BLaER1 treated with 17β-estradiol and CSF1 and Interleukin-3, amounts not matched to agents 10 nM and 100 nM (cell line): ENCODE data around the gene OR2J3.
"Not testable (repeated sequence)": the region's sequence is repeated elsewhere in the genome, so short reads cannot be mapped to it uniquely, and the experiment has no call there.

ENCODE experiments used
- H3K27ac ChIP-seq, 11 experiments: shearing (Covaris generic); formaldehyde crosslinking; 2 replicates each; pipeline ENCODE4 v1.8.1; 2022
- H3K27me3 ChIP-seq, 11 experiments: shearing (Covaris generic); formaldehyde crosslinking; 2 replicates each; pipeline ENCODE4 v1.8.1; 2022
- H3K36me3 ChIP-seq, 11 experiments: shearing (Covaris generic); formaldehyde crosslinking; 2 replicates each; pipeline ENCODE4 v1.8.1; 2022
- H3K4me1 ChIP-seq, 10 experiments: shearing (Covaris generic); formaldehyde crosslinking; 2 replicates each; pipeline ENCODE4 v1.8.1; 2022
- H3K4me2 ChIP-seq, 11 experiments: shearing (Covaris generic); formaldehyde crosslinking; 2 replicates each; pipeline ENCODE4 v1.8.1; 2022
- H3K4me3 ChIP-seq, 10 experiments: shearing (Covaris generic); formaldehyde crosslinking; 2 replicates each; pipeline ENCODE4 v1.8.1; 2022
- H3K9ac ChIP-seq, 11 experiments: shearing (Covaris generic); formaldehyde crosslinking; 2 replicates each; pipeline ENCODE4 v1.8.1; 2022
- H3K9me3 ChIP-seq, 11 experiments: shearing (Covaris generic); formaldehyde crosslinking; replicated peaks in 1 of 11; 2 replicates each; pipeline ENCODE4 v1.8.1; 2022
- H4K20me1 ChIP-seq, 11 experiments: shearing (Covaris generic); formaldehyde crosslinking; 2 replicates each; pipeline ENCODE4 v1.8.1; 2022
- Cebpa-rat ChIP-seq, 11 experiments: shearing (Covaris generic); IDR thresholded peaks; 2 replicates each; pipeline ENCODE4 v1.8.1; 2022

OR2J3 gene

GRCh38 chr6:29107758-29108157 lies at the start of gene OR2J3:
OR2J3 (plus strand) TSS chr6:29108058; CDS start chr6:29111891, 3,833 bp downstream.
- no peak for TF ChIP-seq Cebpa-rat (IDR thresholded peaks at IDR 0.05)
- Histone ChIP-seq H3K4me1 (no peaks in the 10 kb centered on the region), H3K9me3 (no peaks in the 10 kb centered on the region; a peak in 1 of 22 replicates), H3K4me3 (no peak within 1 kb of the TSS), H3K9ac (no peak within 1 kb of the TSS), H4K20me1 (no peaks in the 10 kb centered on the region), H3K27ac (no peak within 1 kb of the TSS), H3K4me2 (no peak within 1 kb of the TSS), H3K27me3 (no peaks in the 10 kb centered on the region), H3K36me3 (no peaks in the 10 kb centered on the region)

GRCh38 chr6:29071831-29072723 lies 35.8 kb upstream of the OR2J3 start:
- H3K4me3 ChIP-seq = no peak overlapping the region
- no peaks in the 10 kb centered on the region for H3K27me3 ChIP-seq

GRCh38 chr6:29079203-29079602 lies 28.7 kb upstream of the OR2J3 start:
- H3K36me3 ChIP-seq = no peaks in the 10 kb centered on the region
- no peaks in the 10 kb centered on the region for H4K20me1 ChIP-seq
- H3K4me2 ChIP-seq = no peak overlapping the region

More at GRCh38 chr6:29071831-29072723, 35.8 kb upstream of the OR2J3 start:
- Histone ChIP-seq H3K27ac (no peak overlapping the region), H3K36me3 (no peaks in the 10 kb centered on the region), H3K9me3 (peaks cover 0 to 13% (median 0%) of the 10 kb centered on the region in 11 experiments; a peak in 4 of 22 replicates), H3K4me1 (peaks cover 0 to 5% (median 0%) of the 10 kb centered on the region in 10 experiments; a peak in 2 of 20 replicates), H4K20me1 (no peaks in the 10 kb centered on the region), H3K9ac (no peak overlapping the region), H3K4me2 (no peak overlapping the region)
- no peak for TF ChIP-seq Cebpa-rat (IDR thresholded peaks at IDR 0.05)

GRCh38 chr6:29081312-29081711 lies 26.5 kb upstream of the OR2J3 start:
- no peaks in the 10 kb centered on the region for H4K20me1 ChIP-seq
- no peaks in the 10 kb centered on the region for H3K36me3 ChIP-seq
- H3K9me3 ChIP-seq = no peaks in the 10 kb centered on the region
- H3K4me2 ChIP-seq = no peak overlapping the region
- no peak overlapping the region for H3K27ac ChIP-seq
- no peaks in the 10 kb centered on the region for H3K4me1 ChIP-seq
- H3K27me3 ChIP-seq = no peaks in the 10 kb centered on the region
- TF ChIP-seq Cebpa-rat (IDR thresholded peaks at IDR 0.05) = no peak
- no peak overlapping the region for H3K4me3 ChIP-seq
- H3K9ac ChIP-seq = no peak overlapping the region

More at GRCh38 chr6:29079203-29079602, 28.7 kb upstream of the OR2J3 start:
- no peak overlapping the region for H3K27ac ChIP-seq
- no peaks in the 10 kb centered on the region for H3K9me3 ChIP-seq
- no peaks in the 10 kb centered on the region for H3K27me3 ChIP-seq
- TF ChIP-seq Cebpa-rat (IDR thresholded peaks at IDR 0.05) = no peak
- no peak overlapping the region for H3K4me3 ChIP-seq
- no peaks in the 10 kb centered on the region for H3K4me1 ChIP-seq
- no peak overlapping the region for H3K9ac ChIP-seq

- Histone ChIP-seq H3K4me1 (no peaks in the 10 kb centered on the region), H3K4me2 (no peak overlapping the region)
Measured at GRCh38 chr6:29082457-29082856, 25.4 kb upstream of the OR2J3 start.

GRCh38 chr6:29087213-29087612 lies 20.6 kb upstream of the OR2J3 start, which contains the start of gene OR2B3:
OR2B3 (minus strand) TSS chr6:29087313; CDS start chr6:29087248, 65 bp downstream.
- no peaks in the 10 kb centered on the region for H4K20me1 ChIP-seq
- H3K4me2 ChIP-seq = no peak within 1 kb of the TSS
- no peaks in the 10 kb centered on the region for H3K4me1 ChIP-seq
- no peak within 1 kb of the TSS for H3K4me3 ChIP-seq
- no peak within 1 kb of the TSS for H3K27ac ChIP-seq
- H3K9me3 ChIP-seq = no peaks in the 10 kb centered on the region
- H3K9ac ChIP-seq = no peak within 1 kb of the TSS
- no peak for TF ChIP-seq Cebpa-rat (IDR thresholded peaks at IDR 0.05)
- no peaks in the 10 kb centered on the region for H3K36me3 ChIP-seq
- H3K27me3 ChIP-seq = no peaks in the 10 kb centered on the region

More at GRCh38 chr6:29082457-29082856, 25.4 kb upstream of the OR2J3 start:
- H4K20me1 ChIP-seq = no peaks in the 10 kb centered on the region
- no peaks in the 10 kb centered on the region for H3K9me3 ChIP-seq
- H3K9ac ChIP-seq = no peak overlapping the region
- H3K36me3 ChIP-seq = no peaks in the 10 kb centered on the region
- TF ChIP-seq Cebpa-rat (IDR thresholded peaks at IDR 0.05) = no peak
- H3K27me3 ChIP-seq = no peaks in the 10 kb centered on the region
- H3K27ac ChIP-seq = no peak overlapping the region
- H3K4me3 ChIP-seq = no peak overlapping the region

- Histone ChIP-seq H3K9me3 (no peaks in the 10 kb centered on the region), H3K36me3 (no peaks in the 10 kb centered on the region), H4K20me1 (no peaks in the 10 kb centered on the region), H3K4me1 (no peaks in the 10 kb centered on the region), H3K4me3 (no peak overlapping the region), H3K4me2 (no peak overlapping the region), H3K27ac (no peak overlapping the region), H3K27me3 (no peaks in the 10 kb centered on the region), H3K9ac (no peak overlapping the region)
- no peak for TF ChIP-seq Cebpa-rat (IDR thresholded peaks at IDR 0.05)
Measured at GRCh38 chr6:29092957-29093356, 14.9 kb upstream of the OR2J3 start.

- no peak for TF ChIP-seq Cebpa-rat (IDR thresholded peaks at IDR 0.05)
- Histone ChIP-seq H3K4me3 (no peak overlapping the region), H3K4me1 (no peaks in the 10 kb centered on the region), H4K20me1 (no peaks in the 10 kb centered on the region), H3K27ac (no peak overlapping the region), H3K4me2 (no peak overlapping the region), H3K27me3 (no peaks in the 10 kb centered on the region), H3K9me3 (no peaks in the 10 kb centered on the region), H3K36me3 (no peaks in the 10 kb centered on the region), H3K9ac (no peak overlapping the region)
Measured at GRCh38 chr6:29097803-29098202, 10.1 kb upstream of the OR2J3 start.

GRCh38 chr6:29099190-29099589 lies 8.7 kb upstream of the OR2J3 start, which contains the start of gene OR2J1:
OR2J1 (plus strand) TSS chr6:29099490; CDS start chr6:29100943, 1,453 bp downstream.
- Histone ChIP-seq H3K4me3 (no peak within 1 kb of the TSS), H3K27me3 (no peaks in the 10 kb centered on the region), H3K4me1 (no peaks in the 10 kb centered on the region), H3K36me3 (no peaks in the 10 kb centered on the region), H3K4me2 (no peak within 1 kb of the TSS), H4K20me1 (no peaks in the 10 kb centered on the region), H3K27ac (no peak within 1 kb of the TSS), H3K9ac (no peak within 1 kb of the TSS), H3K9me3 (no peaks in the 10 kb centered on the region)
- TF ChIP-seq Cebpa-rat (IDR thresholded peaks at IDR 0.05) = no peak

- no peaks in the 10 kb centered on the region for H4K20me1 ChIP-seq
- no peak overlapping the region for H3K9ac ChIP-seq
- no peak overlapping the region for H3K27ac ChIP-seq
- TF ChIP-seq Cebpa-rat (IDR thresholded peaks at IDR 0.05) = no peak
- no peaks in the 10 kb centered on the region for H3K36me3 ChIP-seq
- H3K27me3 ChIP-seq = no peaks in the 10 kb centered on the region
- no peak overlapping the region for H3K4me3 ChIP-seq
- no peaks in the 10 kb centered on the region for H3K9me3 ChIP-seq
- H3K4me1 ChIP-seq = no peaks in the 10 kb centered on the region
- H3K4me2 ChIP-seq = no peak overlapping the region
Measured at GRCh38 chr6:29112135-29112534, 4.3 kb downstream of the OR2J3 start.

GRCh38 chr6:29114964-29115363 lies 7.1 kb downstream of the OR2J3 start:
- not testable (repeated sequence) for H3K27me3 ChIP-seq, H3K9me3 ChIP-seq, H3K9ac ChIP-seq, H3K27ac ChIP-seq, H3K4me3 ChIP-seq, H4K20me1 ChIP-seq, H3K4me1 ChIP-seq, H3K4me2 ChIP-seq, H3K36me3 ChIP-seq
